H9 (cell line): ENCODE measurements around the gene SYNGR1. TPM values are rescaled to one million over a fixed set of nuclear protein-coding genes. Genes with fewer than 3 reads are reported as not detected.
A peak's percentile ranks its signal among the peaks of the same experiment; 100 is the strongest.

ENCODE experiments used
- DNase-seq: peaks from one replicate; pipeline ENCODE4 v3.0.0-alpha.2; 2017
- H2AFZ ChIP-seq: one replicate; pipeline ENCODE4 v1.6.1; 2013; ENCODE audit warnings: mild to moderate bottlenecking, low read length, control low read depth, moderate library complexity
- H2AK5ac ChIP-seq: 2 replicates; pipeline ENCODE4 v1.6.1; 2013; ENCODE audit warnings: low read length, control low read depth, mixed read lengths; ENCODE audit not compliant: insufficient read length
- H2BK120ac ChIP-seq: one replicate; pipeline ENCODE4 v1.6.1; 2013; ENCODE audit warnings: low read depth, mild to moderate bottlenecking, low read length, control low read depth, inconsistent platforms; ENCODE audit not compliant: poor library complexity, severe bottlenecking
- H2BK12ac ChIP-seq: 2 replicates; pipeline ENCODE4 v1.6.1; 2013; ENCODE audit warnings: low read length, control low read depth, mixed read lengths, low read depth; ENCODE audit not compliant: insufficient read length
- H2BK15ac ChIP-seq: 2 replicates; pipeline ENCODE4 v1.6.1; 2013; ENCODE audit warnings: low read depth, low read length, control low read depth
- H2BK20ac ChIP-seq: one replicate; pipeline ENCODE4 v1.6.1; 2013; ENCODE audit warnings: low read depth, mild to moderate bottlenecking, low read length, control low read depth, inconsistent platforms; ENCODE audit not compliant: poor library complexity, severe bottlenecking
- H2BK5ac ChIP-seq: 2 replicates; pipeline ENCODE4 v1.6.1; 2013; ENCODE audit warnings: low read length, control low read depth, mixed read lengths; ENCODE audit not compliant: insufficient read length
- H3K14ac ChIP-seq: 2 replicates; pipeline ENCODE4 v1.6.1; 2013; ENCODE audit warnings: low read length, control low read depth; ENCODE audit not compliant: insufficient read depth
- H3K18ac ChIP-seq: 2 replicates; pipeline ENCODE4 v1.6.1; 2013; ENCODE audit warnings: low read depth, mild to moderate bottlenecking, mixed read lengths, low read length, control low read depth; ENCODE audit not compliant: insufficient read length
- H3K23ac ChIP-seq: 2 replicates; pipeline ENCODE4 v1.6.1; 2013; ENCODE audit warnings: low read length, control low read depth, mixed read lengths, low read depth; ENCODE audit not compliant: insufficient read length
- H3K23me2 ChIP-seq: 2 replicates; pipeline ENCODE4 v1.6.1; 2013; ENCODE audit warnings: low read depth, mild to moderate bottlenecking, mixed read lengths, low read length, control low read depth; ENCODE audit not compliant: insufficient read length, poor library complexity, severe bottlenecking
- H3K27ac ChIP-seq: 2 replicates; pipeline ENCODE4 v1.5.1; 2013; ENCODE audit warnings: low read length, control low read depth, mixed read lengths, low read depth; ENCODE audit not compliant: insufficient read length
- H3K27me3 ChIP-seq: 2 replicates; pipeline ENCODE4 v1.6.1; 2013; ENCODE audit warnings: low read length, control low read depth, inconsistent platforms; ENCODE audit not compliant: insufficient read depth
- H3K4ac ChIP-seq: 2 replicates; pipeline ENCODE4 v1.6.1; 2013; ENCODE audit warnings: low read depth, mild to moderate bottlenecking, control low read depth, inconsistent platforms, low read length, moderate library complexity
- H3K4me1 ChIP-seq: 2 replicates; pipeline ENCODE4 v1.6.1; 2013; ENCODE audit warnings: low read length, control low read depth, inconsistent platforms; ENCODE audit not compliant: insufficient read depth
- H3K4me2 ChIP-seq: 2 replicates; pipeline ENCODE4 v1.6.1; 2013; ENCODE audit warnings: low read length, control low read depth, mixed read lengths; ENCODE audit not compliant: insufficient read length, insufficient read depth
- H3K56ac ChIP-seq: 2 replicates; pipeline ENCODE4 v1.6.1; 2013; ENCODE audit warnings: low read depth, mild to moderate bottlenecking, mixed read lengths, low read length, control low read depth; ENCODE audit not compliant: insufficient read length
- H3K79me1 ChIP-seq: 2 replicates; pipeline ENCODE4 v1.6.1; 2013; ENCODE audit warnings: low read depth, mild to moderate bottlenecking, moderate library complexity, low read length, control low read depth, inconsistent platforms; ENCODE audit not compliant: insufficient read depth, poor library complexity, severe bottlenecking
- H3K79me2 ChIP-seq: 2 replicates; pipeline ENCODE4 v1.6.1; 2013; ENCODE audit warnings: low read length, control low read depth, inconsistent platforms; ENCODE audit not compliant: insufficient read depth
- H3K9ac ChIP-seq: 2 replicates; pipeline ENCODE4 v1.6.1; 2013; ENCODE audit warnings: low read length, control low read depth, mixed read lengths; ENCODE audit not compliant: insufficient read length; ENCODE audit errors: extremely low read depth
- H3K9me3 ChIP-seq: one replicate; pipeline ENCODE4 v1.6.1; 2013; ENCODE audit warnings: low read depth, low read length, inconsistent platforms; ENCODE audit not compliant: control insufficient read depth
- H3T11ph ChIP-seq: one replicate; pipeline ENCODE4 v1.6.1; 2013; ENCODE audit warnings: mild to moderate bottlenecking, low read length, control low read depth, inconsistent platforms
- H4K20me1 ChIP-seq: one replicate; pipeline ENCODE4 v1.6.1; 2013; ENCODE audit not compliant: control insufficient read depth, insufficient read length, insufficient read depth
- H4K5ac ChIP-seq: 2 replicates; pipeline ENCODE4 v1.6.1; 2013; ENCODE audit warnings: low read depth, mild to moderate bottlenecking, mixed read lengths, low read length, control low read depth; ENCODE audit not compliant: insufficient read length
- H4K8ac ChIP-seq: replicated peaks from 2 replicates; pipeline ENCODE4 v1.6.1; 2013; ENCODE audit warnings: low read length, control low read depth, mixed read lengths, low read depth; ENCODE audit not compliant: insufficient read length
- H4K91ac ChIP-seq: 2 replicates; pipeline ENCODE4 v1.6.1; 2013; ENCODE audit warnings: low read depth, mild to moderate bottlenecking, moderate library complexity, mixed read lengths, low read length, control low read depth; ENCODE audit not compliant: insufficient read length
- H3K27ac Mint-ChIP-seq, 3 experiments: 2 replicates in 2 of 3; 3 replicates in 1 of 3; pipeline ENCODE4 v1.8.0; 2020 to 2021; ENCODE audit warnings: mixed read lengths in 3 of 3, mild to moderate bottlenecking in 1 of 3, moderate library complexity in 1 of 3
- H3K27me3 Mint-ChIP-seq: 2 replicates; pipeline ENCODE4 v1.8.0; 2021; ENCODE audit warnings: low read depth, mild to moderate bottlenecking, moderate library complexity, mixed read lengths
- H3K36me3 Mint-ChIP-seq, 3 experiments: 2 replicates in 2 of 3; 3 replicates in 1 of 3; pipeline ENCODE4 v1.8.0; 2020 to 2021; ENCODE audit warnings: low read depth in 3 of 3, mixed read lengths in 3 of 3; ENCODE audit not compliant: insufficient read depth in 1 of 3
- H3K4me1 Mint-ChIP-seq, 2 experiments: 2 replicates each; pipeline ENCODE4 v1.8.0; 2020; ENCODE audit warnings: mixed read lengths in 2 of 2
- H3K4me3 Mint-ChIP-seq, 2 experiments: 2 replicates in 1 of 2; 3 replicates in 1 of 2; pipeline ENCODE4 v1.8.0; 2020 to 2021; ENCODE audit warnings: mild to moderate bottlenecking in 2 of 2, mixed read lengths in 2 of 2, moderate library complexity in 1 of 2
- H3K9me3 Mint-ChIP-seq, 2 experiments: 2 replicates in 1 of 2; 3 replicates in 1 of 2; pipeline ENCODE4 v1.8.0; 2020; ENCODE audit warnings: mild to moderate bottlenecking in 2 of 2, mixed read lengths in 2 of 2, moderate library complexity in 1 of 2
- CTCF ChIP-seq: fragments of 200-600 bp; sonication (generic); conservative IDR thresholded peaks from 3 replicates; pipeline ENCODE4 v1.8.0; 2021; ENCODE audit warnings: antibody characterized with exemption, mild to moderate bottlenecking
- WGBS: extraction: QIAGEN DNeasy Blood & Tissue Kit; methylation state at CpG from one replicate; pipeline ENCODE4 v1.1.7; 2013; ENCODE audit warnings: missing lambda C conversion rate, low lambda C conversion rate, mixed read lengths; ENCODE audit not compliant: insufficient read length; ENCODE audit errors: extremely low coverage; 5-methylcytosine and 5-hydroxymethylcytosine counted together
- total RNA-seq: library from RNA; stranded (reverse); gene quantifications from 2 replicates; pipeline ENCODE4 v1.2.1, GENCODE V29; 2021

SYNGR1 gene
- total RNA-seq, 1 experiment from 2014 or later, result 13.2 TPM

GRCh38 chr22:39418696-39419095 is 68.9 kb downstream of the SYNGR1 start:
- Histone ChIP-seq H3K4ac (no peak overlapping the region), H4K91ac (no peak overlapping the region), H2AK5ac (no peak overlapping the region), H4K20me1 (peaks cover 2% of the 10 kb centered on the region), H2AFZ (no peak overlapping the region), H3K14ac (no peak overlapping the region), H3K27me3 (no peaks in the 10 kb centered on the region), H3K79me1 (no peaks in the 10 kb centered on the region), H3K4me2 (no peak overlapping the region), H4K8ac (no peak overlapping the region), H3K4me1 (no peaks in the 10 kb centered on the region), H3K9ac (no peak overlapping the region), H3K9me3 (no peaks in the 10 kb centered on the region), H3K23me2 (no peaks in the 10 kb centered on the region), H3K27ac (no peak overlapping the region), H4K5ac (no peak overlapping the region), H3K23ac (no peak overlapping the region), H3K18ac (no peak overlapping the region), H3K56ac (no peak overlapping the region), H3K79me2 (no peaks in the 10 kb centered on the region), H2BK5ac (no peak overlapping the region), H2BK12ac (no peak overlapping the region), H2BK20ac (no peak overlapping the region), H2BK120ac (no peak overlapping the region), H2BK15ac (no peak overlapping the region), H3T11ph (no peak overlapping the region)
- no peak overlapping the region for H3K4me3 Mint-ChIP-seq
- H3K27ac Mint-ChIP-seq, result 0 out of 7 replicates have a peak overlapping the region, but pooled peaks of 1 of the 3 experiments have one; percentile 65
- peaks cover 15 to 66% (median 47%) of the 10 kb centered on the region in 3 experiments for H3K36me3 Mint-ChIP-seq
- no CpG with 5 or more reads among the region's 12 CpGs for WGBS
- no peaks in the 10 kb centered on the region for H3K9me3 Mint-ChIP-seq
- peaks cover 0 to 3% of the 10 kb centered on the region in 2 experiments; a peak in 1 of 4 replicates for H3K4me1 Mint-ChIP-seq
- no peak for DNase-seq
- no peaks in the 10 kb centered on the region; the same call in 1 of the 2 replicates for H3K27me3 Mint-ChIP-seq
- TF ChIP-seq CTCF, result no peak
